OCI-M2 (cell line): ENCODE results near the gene XAGE5.
"Not testable (repeated sequence)": the region's sequence is repeated elsewhere in the genome, so short reads cannot be mapped to it uniquely, and the experiment has no call there.

ENCODE experiments used
- DNase-seq: peaks from one replicate; lab custom pipeline; 2025; ENCODE audit not compliant: unreplicated experiment; lab: John Stamatoyannopoulos, UW

XAGE5 gene, protein sequence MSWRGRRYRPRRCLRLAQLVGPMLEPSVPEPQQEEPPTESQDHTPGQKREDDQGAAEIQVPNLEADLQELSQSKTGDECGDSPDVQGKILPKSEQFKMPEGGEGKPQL

DNA sequence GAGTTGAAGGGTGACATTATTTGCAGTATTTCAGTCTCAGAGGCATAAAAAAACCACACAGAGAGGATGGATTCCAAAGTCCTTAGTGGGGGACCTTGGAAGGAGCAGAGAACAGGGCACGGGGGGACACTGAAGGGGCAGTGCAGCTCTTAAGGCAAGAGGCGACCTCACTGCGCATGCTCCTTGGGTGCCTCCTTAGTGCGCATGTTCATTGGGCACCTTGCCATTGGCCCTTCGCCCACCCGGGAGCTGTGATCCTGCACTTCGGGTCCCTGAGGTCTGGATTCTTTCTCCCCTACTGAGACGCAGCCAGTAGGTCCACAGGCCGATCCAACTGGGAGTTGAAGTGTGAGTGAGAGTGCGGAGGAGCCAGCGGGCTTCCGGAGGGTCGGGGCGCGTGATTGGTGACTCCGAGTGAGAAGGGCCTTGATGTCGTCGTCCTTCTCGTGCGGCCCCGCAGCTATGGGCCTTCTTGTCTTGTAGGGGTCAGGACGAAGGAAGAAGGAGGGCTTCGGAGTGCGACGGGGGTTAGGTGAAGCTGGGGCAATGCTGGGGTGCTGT is at the start of gene XAGE5:
Gene XAGE5, plus strand, starts transcription at position 223 of the 561 bp plus-strand sequence. CDS start 1,280 bp downstream, outside the sequence.
- DNase-seq: no peak

DNA sequence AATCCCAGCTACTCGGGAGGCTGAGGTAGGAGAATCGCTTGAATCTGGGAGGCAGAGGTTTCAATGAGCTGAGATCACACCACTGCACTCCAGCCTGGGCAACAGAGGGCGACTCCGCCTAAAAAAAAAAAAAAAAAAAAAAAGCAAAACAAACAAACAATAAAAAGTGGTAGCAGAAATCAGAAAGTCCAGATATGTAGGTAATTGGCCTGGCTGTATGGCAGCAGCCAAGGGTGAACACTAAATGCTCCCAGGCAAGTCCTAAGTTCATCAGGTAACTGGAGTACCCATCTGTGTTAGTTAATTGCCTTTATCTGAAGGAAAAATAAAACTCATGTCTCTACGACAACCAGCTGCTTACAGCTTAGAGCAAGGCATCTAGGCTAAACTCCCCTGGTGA is 45.1 kb upstream of the XAGE5 start:
- not testable (repeated sequence) for DNase-seq

DNA sequence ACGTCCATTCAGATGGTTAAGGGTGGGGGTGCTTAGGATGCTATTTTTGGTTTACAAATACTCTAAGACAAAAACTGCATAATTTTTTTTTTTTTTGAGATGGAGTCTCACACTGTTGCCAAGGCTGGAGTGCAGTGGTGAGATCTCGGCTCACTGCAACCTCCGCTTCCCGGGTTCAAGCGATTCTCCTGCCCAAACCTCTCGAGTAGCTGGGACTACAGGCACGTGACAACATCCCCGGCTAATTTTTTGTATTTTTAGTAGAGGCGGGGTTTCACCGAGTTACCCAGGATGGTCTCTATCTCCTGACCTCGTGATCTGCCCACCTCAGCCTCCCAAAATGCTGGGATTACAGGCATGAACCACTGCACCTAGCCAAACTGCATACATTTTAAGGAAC is 37.6 kb upstream of the XAGE5 start:
- not testable (repeated sequence) for DNase-seq

DNA sequence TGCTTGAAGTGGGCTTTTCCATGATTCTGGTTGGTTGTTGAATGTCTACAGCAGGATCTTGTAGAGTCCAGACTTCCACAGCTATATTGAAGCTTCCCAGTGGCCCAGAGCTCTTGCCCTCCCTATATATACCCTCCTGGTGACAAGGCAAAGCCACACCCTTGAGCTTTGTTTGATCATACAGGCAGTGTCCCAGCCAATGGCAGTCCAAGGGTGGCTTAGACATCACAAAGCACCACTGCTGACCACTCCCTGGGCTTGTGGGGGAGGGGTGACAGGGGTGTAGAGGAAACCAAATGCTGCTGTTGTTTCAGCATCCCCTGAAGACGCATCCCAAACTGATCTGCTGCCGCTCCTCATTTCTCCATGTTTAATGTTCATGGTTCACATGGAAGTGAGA is 13.8 kb upstream of the XAGE5 start, which contains the start of gene SPANXN5:
Gene SPANXN5, minus strand, starts transcription at position 101 of the 400 bp plus-strand sequence. Its CDS starts 79 bp downstream, at position 22.
- DNase-seq: not testable (repeated sequence)

DNA sequence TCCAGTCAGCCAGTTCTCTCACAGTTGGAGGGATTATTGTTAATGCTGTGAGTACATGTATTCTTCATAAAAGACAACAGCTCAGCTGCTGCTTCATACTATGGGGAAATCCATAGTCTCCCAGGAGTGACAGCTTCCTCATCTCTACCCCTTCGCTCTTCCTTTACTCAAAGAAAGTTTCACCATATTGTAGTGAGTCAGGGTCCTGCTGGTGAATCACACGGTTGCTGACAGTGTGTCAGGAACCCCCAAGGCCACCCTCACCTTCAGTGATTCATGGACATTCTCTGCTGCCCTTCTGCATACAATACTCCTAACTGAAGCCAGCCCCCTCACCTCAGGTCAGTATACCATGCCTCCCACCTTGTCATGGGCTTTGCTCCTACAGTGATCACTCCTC is 6.2 kb upstream of the XAGE5 start:
- DNase-seq: not testable (repeated sequence)

DNA sequence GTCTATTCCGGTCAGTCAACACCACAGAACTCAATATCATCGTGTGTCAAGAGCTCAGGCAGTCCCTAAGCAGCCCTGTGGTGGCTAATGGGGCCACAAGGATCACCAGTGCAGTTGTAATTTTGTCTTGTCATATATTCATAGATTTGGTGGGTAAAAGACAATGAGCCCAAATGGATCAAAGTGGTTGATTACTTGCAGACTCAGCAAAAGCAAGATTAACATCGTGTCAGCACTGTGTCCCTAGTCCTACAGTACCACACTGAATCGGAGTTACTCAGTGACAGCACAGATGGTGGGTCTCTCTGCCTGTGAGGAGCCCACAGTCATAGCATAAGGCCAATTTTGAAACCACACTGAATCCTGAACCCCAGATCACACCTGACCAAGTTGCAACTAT is 8.7 kb downstream of the XAGE5 start:
- no peak for DNase-seq

DNA sequence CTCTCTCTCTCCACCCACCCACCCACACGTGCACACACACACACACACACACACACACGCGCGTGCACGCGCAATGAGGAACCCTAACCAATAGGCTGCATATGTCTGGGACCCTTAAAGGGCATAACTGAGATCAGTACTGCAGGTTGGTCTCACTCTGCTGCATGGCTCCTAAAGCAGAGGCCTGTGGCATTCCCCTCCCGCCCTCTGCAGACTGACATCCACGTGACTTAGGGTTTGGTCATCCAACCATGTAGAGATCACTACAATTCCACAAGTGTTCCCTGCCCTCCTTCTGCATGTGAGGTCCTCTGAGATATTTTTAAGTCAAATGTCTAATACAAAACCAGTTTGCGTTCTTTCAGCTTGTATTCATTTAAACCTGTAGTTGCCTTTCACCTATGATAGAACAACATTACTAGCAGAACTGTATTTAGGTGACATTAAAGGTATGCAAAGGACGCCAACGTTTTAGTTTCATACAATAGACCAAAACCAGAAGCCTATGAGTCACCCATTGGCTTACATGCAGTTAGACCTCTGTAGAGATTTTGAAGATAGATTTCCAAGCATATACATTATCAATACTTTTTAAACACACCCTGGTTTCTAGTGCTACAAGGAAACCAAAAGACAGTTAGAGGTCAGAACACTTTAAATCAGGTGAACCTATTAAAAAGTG is 10.1 kb downstream of the XAGE5 start:
- DNase-seq: no peak

DNA sequence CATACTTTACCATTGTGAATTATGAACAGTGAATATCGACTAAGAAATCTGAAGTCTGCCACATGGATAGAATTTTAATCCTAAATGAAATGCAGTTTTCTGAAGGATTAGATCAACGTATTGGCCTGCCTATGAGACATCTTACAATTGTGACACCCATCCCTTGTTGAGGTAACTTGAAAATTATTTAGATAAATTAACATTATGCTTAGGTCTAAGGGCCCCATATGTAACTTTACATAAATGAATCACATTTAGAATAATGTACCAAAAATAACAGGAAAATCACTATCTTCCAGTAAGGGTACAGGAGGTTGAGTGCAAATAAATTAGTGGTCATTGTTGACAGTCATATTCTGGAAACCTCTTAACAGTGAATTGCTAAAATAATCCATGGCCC is 13.5 kb downstream of the XAGE5 start:
- DNase-seq: no peak

DNA sequence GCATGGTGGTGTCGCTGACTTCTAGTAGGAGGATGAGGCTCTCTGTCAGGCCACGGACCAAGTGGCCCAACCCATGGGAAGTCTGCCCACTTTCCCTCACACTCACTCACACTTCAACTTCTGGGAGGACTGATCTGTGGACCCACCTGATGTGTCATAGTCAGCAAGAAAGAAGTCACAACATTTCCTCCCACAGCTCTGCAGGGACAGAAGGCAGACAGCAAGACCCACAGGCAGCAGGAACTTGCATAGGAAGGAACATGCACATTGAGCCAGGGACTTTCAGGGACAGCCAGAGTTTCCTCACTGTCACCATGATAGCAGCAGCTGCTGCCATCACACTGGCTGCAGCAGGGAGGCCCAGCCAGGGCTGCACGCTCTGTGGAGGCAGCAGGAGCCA is 19.5 kb downstream of the XAGE5 start:
- DNase-seq: no peak

DNA sequence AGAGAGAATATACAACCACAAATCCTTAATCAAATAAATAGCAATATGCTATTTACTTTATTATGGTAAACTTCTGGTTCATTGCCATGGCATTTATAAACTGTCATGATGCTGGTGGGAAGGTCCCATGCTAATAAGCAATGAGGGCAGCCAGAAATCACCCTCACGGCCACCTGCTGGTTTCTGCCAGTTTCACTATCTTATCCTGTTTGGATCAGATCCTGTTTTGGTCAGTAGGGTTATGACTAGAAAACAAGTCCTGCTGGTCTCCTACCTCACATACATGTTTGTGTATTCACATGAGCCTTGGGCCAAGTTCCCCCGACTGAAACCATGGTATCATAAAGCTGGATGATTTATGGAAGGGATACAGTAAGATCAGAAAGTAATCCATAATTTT is 28.1 kb downstream of the XAGE5 start:
- DNase-seq: no peak

DNA sequence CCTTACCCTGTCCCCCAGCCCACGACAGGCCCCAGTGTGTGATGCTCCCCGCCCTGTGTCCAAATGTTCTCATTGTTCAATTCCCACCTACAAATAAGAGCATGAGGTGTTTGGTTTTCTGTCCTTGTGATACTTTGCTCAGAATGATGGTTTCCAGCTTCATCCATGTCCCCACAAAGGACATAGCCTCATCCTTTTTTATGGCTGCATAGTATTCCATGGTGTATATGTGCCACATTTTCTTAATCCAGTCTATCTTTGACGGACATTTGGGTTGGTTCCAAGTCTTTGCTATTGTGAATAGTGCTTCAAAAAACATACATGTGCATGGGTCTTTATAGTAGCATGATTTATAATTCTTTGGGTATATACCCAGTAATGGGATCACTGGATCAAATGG is 32.5 kb downstream of the XAGE5 start:
- not testable (repeated sequence) for DNase-seq

DNA sequence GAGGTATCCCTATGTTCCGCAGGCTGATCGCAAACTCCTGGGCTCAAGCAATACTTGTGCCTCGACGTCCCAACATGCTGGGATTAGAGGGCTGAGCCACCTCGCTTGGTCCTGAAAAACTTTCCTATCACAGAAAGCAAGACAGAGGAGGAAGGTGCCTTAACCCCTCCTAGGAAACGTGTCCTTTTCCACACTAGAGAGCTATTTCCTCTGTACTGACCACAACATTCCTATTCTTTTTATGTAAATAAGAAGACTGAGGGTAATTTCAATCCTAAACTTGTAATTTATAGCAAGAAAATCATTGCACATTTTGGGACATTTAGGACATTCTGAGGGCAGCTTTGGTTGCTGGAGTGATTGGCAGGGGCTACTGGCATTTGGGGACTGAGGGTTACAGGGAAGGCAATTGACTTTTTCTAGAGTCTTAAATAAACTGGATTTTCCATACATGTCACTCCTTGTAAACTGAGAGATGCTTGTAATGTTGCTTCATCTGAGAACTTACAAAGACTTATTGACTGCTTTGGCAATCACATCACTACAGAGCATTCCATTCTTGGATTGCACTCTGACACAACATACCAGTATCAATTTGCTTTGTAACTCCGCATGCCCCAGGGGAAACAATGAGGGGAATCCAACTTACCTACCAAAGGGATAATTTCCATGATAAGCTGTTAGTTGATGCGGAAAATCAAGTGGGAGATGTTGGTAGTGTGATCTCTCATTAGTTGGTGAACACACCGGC is 41.2 kb downstream of the XAGE5 start:
- DNase-seq: no peak

DNA sequence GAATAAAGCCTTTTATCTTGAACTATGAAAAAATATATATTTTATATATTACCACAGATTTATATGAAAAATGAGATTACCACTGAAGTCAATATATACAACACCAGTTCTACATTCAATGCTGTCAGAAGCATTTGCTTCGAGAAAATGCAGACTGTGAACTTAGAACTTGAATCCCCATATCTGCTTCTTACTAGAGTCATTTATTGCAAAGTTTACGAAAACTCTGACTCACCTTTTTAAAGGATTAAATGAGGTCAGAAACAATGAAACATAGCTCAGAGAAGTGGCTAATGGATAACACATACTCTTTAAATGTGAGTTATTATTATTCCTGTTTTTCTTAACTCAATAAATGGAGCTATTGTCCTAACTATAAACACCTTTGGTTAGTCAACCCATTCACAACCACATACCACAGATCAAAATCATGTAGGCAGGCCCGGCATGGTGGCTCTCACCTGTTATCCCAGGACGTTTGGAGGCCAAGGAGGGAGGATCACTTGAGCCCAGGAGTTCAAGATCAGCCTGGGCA is 46.0 kb downstream of the XAGE5 start:
- DNase-seq: not testable (repeated sequence)

DNA sequence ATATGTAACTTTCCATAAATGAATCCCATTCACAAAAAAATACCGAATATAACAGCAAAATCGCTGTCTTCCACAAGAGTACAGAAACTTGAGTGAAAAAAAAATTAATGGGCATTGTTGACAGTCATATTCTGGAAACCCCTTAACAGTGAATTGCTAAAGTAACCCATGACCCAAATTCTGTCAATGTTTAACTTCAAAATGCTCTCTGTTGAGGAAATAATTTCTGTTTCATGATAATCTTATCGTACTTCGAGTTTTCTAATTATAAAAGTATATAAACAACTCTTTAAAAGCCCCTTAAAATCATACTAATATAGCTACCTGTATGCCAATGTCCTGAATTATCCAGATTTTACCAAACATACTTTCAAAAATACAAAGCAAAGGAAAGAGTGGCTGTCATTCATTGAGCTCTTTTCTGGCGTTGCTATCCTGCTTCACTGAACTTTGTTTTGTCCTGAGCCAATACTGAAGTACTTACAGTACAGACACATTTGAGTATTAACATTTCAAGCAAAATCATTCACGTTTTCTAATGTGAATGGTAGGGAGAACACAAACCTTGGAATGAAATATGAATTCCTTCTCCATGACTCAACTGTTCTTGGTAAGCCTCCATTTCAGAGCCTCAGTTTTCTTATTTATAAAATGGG is 54.4 kb downstream of the XAGE5 start:
- DNase-seq: no peak
